ENCODE measurements around the gene BTG2.

Gene BTG2

GRCh38 chr1:203272633-203273205 lies 32.6 kb upstream of the BTG2 start:
- CTCF ChIA-PET = interaction anchor here (0.6 to 7.3 kb wide), 47 partner anchors 8 to 1893 kb away, joined by 3 to 291 read pairs (median 4); partner anchors contain the start of gene OPTC
- no peak for TF ChIP-seq CTCF (conservative IDR thresholded peaks at IDR 0.05; ENCODE audit: low read depth)
- POLR2A ChIA-PET (ENCODE audit: low non-redundant PET) = interaction anchor here (0.6 to 1.0 kb wide), 2 partner anchors 34 to 55 kb away, joined by 4 to 5 read pairs; no protein-coding TSS in a partner anchor
- H3K27ac ChIP-seq = peak overlapping the region; percentile 55; the same call in 1 of the 2 replicates
- DNase-seq (ENCODE audit: low spot score) = no peak

DNA sequence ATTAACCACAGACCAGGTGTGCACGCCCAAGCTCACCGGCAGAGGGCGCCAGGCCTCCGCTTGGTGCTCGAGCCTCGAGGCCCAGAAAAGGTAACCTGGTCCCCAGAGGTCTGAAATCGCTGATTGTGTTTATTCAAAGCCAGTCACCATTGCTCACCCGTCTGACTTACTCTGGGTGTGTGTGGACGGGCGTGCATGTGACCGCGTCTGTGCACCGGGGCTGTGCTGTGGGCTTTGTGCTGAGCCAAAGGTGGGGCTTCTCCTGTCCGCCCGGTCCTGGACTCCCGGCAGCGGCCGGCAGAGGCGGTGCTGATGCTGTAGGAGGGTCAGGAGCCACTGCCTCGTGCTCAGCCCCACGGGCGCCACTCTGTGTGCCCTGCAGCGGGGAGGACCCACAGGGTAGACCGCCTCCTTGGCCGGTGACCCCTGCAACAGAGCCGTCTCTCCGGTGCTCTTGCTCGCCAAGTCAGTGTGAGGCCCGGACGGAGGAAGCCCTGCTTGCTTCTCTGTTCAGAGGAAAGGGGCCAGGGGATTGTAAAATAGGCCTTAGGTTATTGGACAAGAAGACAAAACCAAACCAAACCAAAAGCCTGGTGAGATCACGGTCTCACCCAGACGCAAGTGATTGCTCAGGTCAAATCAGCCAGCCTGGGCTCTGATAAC lies 32.0 kb upstream of the BTG2 start:
- POLR2A ChIA-PET (ENCODE audit: low non-redundant PET) = interaction anchor here (0.6 to 1.0 kb wide), 2 partner anchors 33 to 54 kb away, joined by 4 to 5 read pairs; no protein-coding TSS in a partner anchor
- TF ChIP-seq CTCF (conservative IDR thresholded peaks at IDR 0.05; ENCODE audit: low read depth) = peak; percentile 98
- peak overlapping the region; percentile 55 for H3K27ac ChIP-seq
- CTCF ChIA-PET = interaction anchor here (0.5 to 7.3 kb wide), 47 partner anchors 8 to 1894 kb away, joined by 3 to 291 read pairs (median 4); partner anchors contain the start of gene OPTC
- peak; percentile 89 for DNase-seq (ENCODE audit: low spot score)

- no peak for DNase-seq (ENCODE audit: low spot score)
- TF ChIP-seq CTCF (conservative IDR thresholded peaks at IDR 0.05; ENCODE audit: low read depth) = no peak
- CTCF ChIA-PET = interaction anchor here (0.5 to 1.5 kb wide), 11 partner anchors 9 to 231 kb away, joined by 3 to 7 read pairs (median 4); no protein-coding TSS in a partner anchor
- peak overlapping the region; percentile 55 for H3K27ac ChIP-seq
- POLR2A ChIA-PET (ENCODE audit: low non-redundant PET) = interaction anchor here (1.4 kb wide), 1 partner anchor 31 kb away, joined by 5 read pairs; the partner anchor contains the start of gene BTG2
Measured at GRCh38 chr1:203273869-203274602, 31.3 kb upstream of the BTG2 start.

DNA sequence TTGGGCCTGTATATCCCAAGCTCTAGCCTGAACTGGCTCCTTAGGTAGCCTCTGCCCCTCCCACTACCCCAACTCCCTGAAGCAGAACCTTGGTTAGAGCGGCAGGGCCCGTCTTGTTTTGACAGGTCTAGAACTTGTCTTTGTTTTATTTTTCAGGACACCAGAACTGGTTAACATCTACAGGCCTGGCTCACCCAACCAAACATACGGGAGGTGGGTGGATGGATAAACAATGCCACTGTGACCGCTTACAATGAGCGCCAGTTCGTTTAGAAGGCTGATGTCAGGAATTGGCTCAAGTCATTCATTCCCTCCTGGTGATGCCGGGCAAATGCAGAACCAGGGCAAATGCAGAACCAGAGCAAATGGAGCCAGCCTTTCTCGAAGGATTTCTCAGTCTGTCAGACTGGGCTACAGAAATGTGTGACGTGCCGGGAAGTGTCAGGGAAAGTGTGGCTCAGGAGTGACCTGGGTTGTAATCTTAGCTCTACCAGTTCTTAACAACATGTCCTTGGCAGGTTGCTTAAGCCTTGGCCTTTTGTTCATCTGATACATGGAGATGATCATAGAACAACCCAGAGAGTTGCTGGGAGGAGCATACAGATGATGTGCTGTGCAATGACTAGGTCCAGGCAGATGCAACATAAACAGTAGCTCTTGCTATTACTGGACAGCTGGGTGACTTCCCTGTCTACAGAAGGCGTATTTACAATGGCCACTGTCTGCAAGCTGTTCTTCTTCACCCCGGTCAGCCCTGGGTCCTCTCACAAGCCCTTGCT lies 30.5 kb upstream of the BTG2 start:
- TF ChIP-seq CTCF (conservative IDR thresholded peaks at IDR 0.05; ENCODE audit: low read depth) = no peak
- ChIA-PET CTCF (interaction anchor here (0.5 to 1.5 kb wide), 13 partner anchors 8 to 1812 kb away, joined by 3 to 7 read pairs (median 3); no protein-coding TSS in a partner anchor), POLR2A (ENCODE audit: low non-redundant PET) (interaction anchor here (1.4 kb wide), 1 partner anchor 30 kb away, joined by 5 read pairs; the partner anchor contains the start of gene BTG2)
- peak overlapping the region; percentile 55 for H3K27ac ChIP-seq
- DNase-seq (ENCODE audit: low spot score) = no peak

GRCh38 chr1:203275656-203276272 lies 29.6 kb upstream of the BTG2 start:
- ChIA-PET POLR2A (ENCODE audit: low non-redundant PET) (no interaction called here), CTCF (interaction anchor here (0.6 to 4.9 kb wide), 9 partner anchors 8 to 1813 kb away, joined by 3 to 42 read pairs (median 3); no protein-coding TSS in a partner anchor)
- DNase-seq (ENCODE audit: low spot score) = no peak
- no peak overlapping the region for H3K27ac ChIP-seq
- TF ChIP-seq CTCF (conservative IDR thresholded peaks at IDR 0.05; ENCODE audit: low read depth) = no peak

Measured in RWPE1 (cell line).